IMR-90 (cell line): ENCODE measurements around the gene OR2AK2. TPM values are rescaled to one million over a fixed set of nuclear protein-coding genes. Genes with fewer than 3 reads are reported as not detected.

Source experiments
- ATAC-seq: fragments of 200-7000 bp; cut with Tn5 transposase; 2 replicates; pipeline ENCODE4 v1.9.1; 2020; ENCODE audit warnings: low read depth, mild to moderate bottlenecking, moderate library complexity
- BruUV-seq: library from RNA; stranded (reverse); fragments of 400-500 nt; replicated peaks from 2 replicates; lab custom pipeline; 2021; lab: Mats Ljungman, UMichigan
- CTCF ChIA-PET: fragments of 300-600 bp; formaldehyde crosslinking; extraction: SDS; loops from one replicate; lab custom pipeline; 2021; ENCODE audit warnings: antibody characterized with exemption; lab: Yijun Ruan, JAX
- POLR2A ChIA-PET: fragments of 300-600 bp; sonication (Branson Sonifier 250); formaldehyde crosslinking; loops from one replicate; lab custom pipeline; 2022; ENCODE audit warnings: antibody characterized with exemption; ENCODE audit not compliant: unreplicated experiment; lab: Charles Lee
- DNase-seq: peaks from one replicate; pipeline ENCODE4 v3.0.0; 2013
- H2AFZ ChIP-seq: replicated peaks from 2 replicates; pipeline ENCODE3; 2013; ENCODE audit warnings: low read length, mild to moderate bottlenecking; ENCODE audit not compliant: poor library complexity
- H2AK5ac ChIP-seq: 2 replicates; pipeline ENCODE4 v1.6.1; 2013; ENCODE audit warnings: low read depth, low read length, inconsistent platforms
- H2AK9ac ChIP-seq: replicated peaks from 2 replicates; pipeline ENCODE3; 2013; ENCODE audit warnings: mild to moderate bottlenecking, low read depth, low read length, moderate library complexity; ENCODE audit not compliant: poor library complexity
- H2BK120ac ChIP-seq: 2 replicates; pipeline ENCODE4 v1.6.1; 2013; ENCODE audit warnings: low read depth, low read length, inconsistent platforms
- H2BK15ac ChIP-seq: 3 replicates; pipeline ENCODE4 v1.6.1; 2013; ENCODE audit warnings: low read depth, low read length, inconsistent platforms
- H2BK20ac ChIP-seq: 2 replicates; pipeline ENCODE4 v1.6.1; 2013; ENCODE audit warnings: low read depth, mild to moderate bottlenecking, inconsistent platforms, low read length, moderate library complexity
- H2BK5ac ChIP-seq: 2 replicates; pipeline ENCODE4 v1.6.1; 2013; ENCODE audit warnings: mild to moderate bottlenecking, low read depth, low read length, inconsistent platforms; ENCODE audit not compliant: poor library complexity, severe bottlenecking
- H3K14ac ChIP-seq: replicated peaks from 2 replicates; pipeline ENCODE4 v1.6.1; 2013; ENCODE audit warnings: low read depth, low read length, inconsistent platforms
- H3K18ac ChIP-seq: 2 replicates; pipeline ENCODE4 v1.6.1; 2013; ENCODE audit warnings: low read depth, low read length, control low read depth
- H3K23ac ChIP-seq: 2 replicates; pipeline ENCODE4 v1.6.1; 2013; ENCODE audit warnings: low read depth, low read length, inconsistent platforms
- H3K27ac ChIP-seq: 2 replicates; pipeline ENCODE4 v1.5.1; 2013; ENCODE audit warnings: mild to moderate bottlenecking, control low read depth, low read length; ENCODE audit not compliant: insufficient read depth
- H3K27me3 ChIP-seq: 2 replicates; pipeline ENCODE4 v1.6.1; 2013; ENCODE audit warnings: low read length; ENCODE audit not compliant: control insufficient read depth, insufficient read depth
- H3K36me3 ChIP-seq: 2 replicates; pipeline ENCODE4 v1.6.1; 2013; ENCODE audit warnings: low read length, mixed read lengths; ENCODE audit not compliant: control insufficient read depth, insufficient read depth
- H3K4ac ChIP-seq: 2 replicates; pipeline ENCODE4 v1.6.1; 2013; ENCODE audit warnings: low read depth, low read length, inconsistent platforms
- H3K4me1 ChIP-seq: 2 replicates; pipeline ENCODE4 v1.6.1; 2013; ENCODE audit warnings: low read length, mixed read lengths; ENCODE audit not compliant: control insufficient read depth, insufficient read depth
- H3K4me2 ChIP-seq: 2 replicates; pipeline ENCODE4 v1.6.1; 2013; ENCODE audit warnings: low read depth, mild to moderate bottlenecking, control low read depth, low read length, moderate library complexity
- H3K4me3 ChIP-seq: 2 replicates; pipeline ENCODE4 v1.5.1; 2013; ENCODE audit warnings: low read depth, mild to moderate bottlenecking, control low read depth, low read length, moderate library complexity; ENCODE audit not compliant: insufficient read depth
- H3K56ac ChIP-seq: 2 replicates; pipeline ENCODE4 v1.6.1; 2013; ENCODE audit warnings: low read length, inconsistent platforms; ENCODE audit not compliant: insufficient read depth; ENCODE audit errors: extremely low read depth
- H3K79me1 ChIP-seq, 2 experiments: 2 replicates each; pipeline ENCODE4 v1.6.1; 2013; ENCODE audit warnings: low read length in 2 of 2, inconsistent platforms in 1 of 2, low read depth in 1 of 2
- H3K9ac ChIP-seq: 2 replicates; pipeline ENCODE4 v1.6.1; 2013; ENCODE audit warnings: low read depth, low read length, control low read depth
- H3K9me1 ChIP-seq: 2 replicates; pipeline ENCODE4 v1.6.1; 2013; ENCODE audit warnings: low read length, inconsistent platforms; ENCODE audit not compliant: insufficient read depth
- H3K9me3 ChIP-seq: 2 replicates; pipeline ENCODE4 v1.6.1; 2013; ENCODE audit warnings: low read length; ENCODE audit not compliant: control insufficient read depth, insufficient read depth
- H4K20me1 ChIP-seq: 2 replicates; pipeline ENCODE4 v1.6.1; 2013; ENCODE audit warnings: low read length, inconsistent platforms; ENCODE audit not compliant: insufficient read depth
- H4K5ac ChIP-seq: 2 replicates; pipeline ENCODE4 v1.6.1; 2013; ENCODE audit warnings: mild to moderate bottlenecking, low read depth, low read length, control low read depth
- H4K8ac ChIP-seq, 2 experiments: 2 replicates each; pipeline ENCODE4 v1.6.1; 2013; ENCODE audit warnings: low read depth in 2 of 2, low read length in 2 of 2, control low read depth in 1 of 2, inconsistent platforms in 1 of 2
- H4K91ac ChIP-seq: 2 replicates; pipeline ENCODE4 v1.6.1; 2013; ENCODE audit warnings: low read depth, low read length, inconsistent platforms; ENCODE audit not compliant: insufficient read depth
- BHLHE40 ChIP-seq: fragments of 150-350 bp; IDR thresholded peaks from 2 replicates; pipeline ENCODE4 v1.6.1; 2016; ENCODE audit warnings: mild to moderate bottlenecking, low read depth, low read length
- CEBPB ChIP-seq: IDR thresholded peaks from 2 replicates; pipeline ENCODE4 v1.6.1; 2012; ENCODE audit warnings: low read depth, low read length, improper control_type of control experiment
- CHD1 ChIP-seq: IDR thresholded peaks from 2 replicates; pipeline ENCODE4 v1.6.1; 2012; ENCODE audit warnings: low read depth, low read length, improper control_type of control experiment
- FOS ChIP-seq: fragments of 150-350 bp; IDR thresholded peaks from 2 replicates; pipeline ENCODE4 v1.6.1; 2016; ENCODE audit warnings: low read depth, low read length
- MAFK ChIP-seq: IDR thresholded peaks from 2 replicates; pipeline ENCODE4 v1.6.1; 2012; ENCODE audit warnings: low read depth, low read length, improper control_type of control experiment
- MAZ ChIP-seq: IDR thresholded peaks from 2 replicates; pipeline ENCODE4 v1.6.1; 2012; ENCODE audit warnings: low read depth, mild to moderate bottlenecking, low read length, improper control_type of control experiment, moderate library complexity, borderline replicate concordance
- MXI1 ChIP-seq: IDR thresholded peaks from 2 replicates; pipeline ENCODE4 v1.6.1; 2012; ENCODE audit warnings: low read depth, mild to moderate bottlenecking, low read length, moderate library complexity, borderline replicate concordance
- NFE2L2 ChIP-seq: fragments of 150-350 bp; IDR thresholded peaks from 2 replicates; pipeline ENCODE4 v1.6.1; 2016; ENCODE audit warnings: low read depth, mild to moderate bottlenecking, low read length
- POLR2A ChIP-seq: IDR thresholded peaks from 2 replicates; pipeline ENCODE4 v1.6.1; 2012; ENCODE audit warnings: mild to moderate bottlenecking, low read depth, low read length
- RAD21 ChIP-seq: IDR thresholded peaks from 2 replicates; pipeline ENCODE4 v1.6.1; 2012; ENCODE audit warnings: low read length, improper control_type of control experiment
- RCOR1 ChIP-seq: IDR thresholded peaks from 2 replicates; pipeline ENCODE4 v1.6.1; 2012; ENCODE audit warnings: mild to moderate bottlenecking, low read length, improper control_type of control experiment; ENCODE audit not compliant: insufficient replicate concordance
- RFX5 ChIP-seq: IDR thresholded peaks from 2 replicates; pipeline ENCODE4 v1.8.0; 2012; ENCODE audit warnings: low read depth, mild to moderate bottlenecking, low read length, moderate library complexity
- SMC3 ChIP-seq: fragments of 150-350 bp; IDR thresholded peaks from 2 replicates; pipeline ENCODE4 v1.6.1; 2016; ENCODE audit warnings: low read depth, mild to moderate bottlenecking, antibody characterized with exemption, low read length, moderate library complexity
- WGBS, 2 experiments: methylation state at CpG; one replicate each; pipeline versions ENCODE4 v1.1.5 to v1.1.7; 2013; ENCODE audit warnings: missing lambda C conversion rate in 2 of 2; ENCODE audit not compliant: insufficient read length in 1 of 2; ENCODE audit errors: extremely low coverage in 2 of 2; 5-methylcytosine and 5-hydroxymethylcytosine counted together
- dilution Hi-C: fragments of 300-500 bp; cut with HindIII; formaldehyde crosslinking; loops from one replicate; pipeline ENCODE4 v1.14.3; 2018; ENCODE audit warnings: low sequenced_read_pairs; ENCODE audit not compliant: unreplicated experiment
- in situ Hi-C: fragments of 300-500 bp; cut with MboI; formaldehyde crosslinking; loops from 3 replicates; pipeline ENCODE4 v1.14.3; 2019; ENCODE audit warnings: low sequenced_read_pairs, inconsistent platforms, mixed read lengths
- intact Hi-C: fragments of 100-400 bp; cut with micrococcal nuclease; formaldehyde crosslinking; loops from 2 replicates; pipeline ENCODE4 v1.10.0; 2022
- polyA plus RNA-seq, 3 experiments: library from polyadenylated mRNA; depleted of rRNA; stranded (reverse); fragments of >200 nt; gene quantifications; 2 replicates each; pipeline ENCODE4 v1.2.3, GENCODE V29; 2012; ENCODE audit warnings: low replicate concordance in 1 of 3
- total RNA-seq: library from RNA; depleted of rRNA; stranded (reverse); fragments of >200 nt; gene quantifications from 2 replicates; pipeline ENCODE4 v1.2.3, GENCODE V29; 2012
- TF ChIP-seq, protein P1 (sequence below): fragments of 150-350 bp; IDR thresholded peaks from 2 replicates; pipeline ENCODE4 v1.6.1; 2017; ENCODE audit warnings: mild to moderate bottlenecking, antibody characterized with exemption, low read length, low read depth
- TF ChIP-seq, protein P2 (sequence below): fragments of 150-350 bp; IDR thresholded peaks from 2 replicates; pipeline ENCODE4 v1.6.1; 2016; ENCODE audit warnings: low read depth, mild to moderate bottlenecking, low read length, moderate library complexity, borderline replicate concordance
- TF ChIP-seq, protein P3 (sequence below): conservative IDR thresholded peaks from 2 replicates; pipeline ENCODE4 v1.5.1; 2012; ENCODE audit warnings: mild to moderate bottlenecking, low read depth, low read length, improper control_type of control experiment

OR2AK2 gene
- total and polyA plus RNA-seq, 2 of the 4 experiments (the other 2 are of a cell fraction): not detected

GRCh38 chr1:247962911-247963588 lies 2.0 kb upstream of the OR2AK2 start:
- no peak overlapping the region for H3K14ac ChIP-seq
- H3K23ac ChIP-seq: no peak overlapping the region
- no peak overlapping the region for H2AK9ac ChIP-seq
- H3K4ac ChIP-seq: no peak overlapping the region
- no peaks in the 10 kb centered on the region for H4K20me1 ChIP-seq
- no peaks in the 10 kb centered on the region for H3K27me3 ChIP-seq
- H3K36me3 ChIP-seq: no peaks in the 10 kb centered on the region
- no peak overlapping the region for H3K4me2 ChIP-seq
- dilution Hi-C loops: no loop called here
- POLR2A ChIA-PET: no interaction called here
- H3K79me1 ChIP-seq: no peaks in the 10 kb centered on the region
- no peak overlapping the region for H4K91ac ChIP-seq
- in situ Hi-C loops: no loop called here
- intact Hi-C loops: no loop called here
- H3K4me3 ChIP-seq: no peak overlapping the region
- no peak for DNase-seq
- H4K8ac ChIP-seq: no peak overlapping the region
- no peak overlapping the region for H2BK5ac ChIP-seq
- H2AFZ ChIP-seq: no peak overlapping the region
- no peak overlapping the region for H4K5ac ChIP-seq
- H2BK120ac ChIP-seq: no peak overlapping the region
- CTCF ChIA-PET: no interaction called here
- no peak overlapping the region for H3K56ac ChIP-seq
- no peak overlapping the region for H3K18ac ChIP-seq
- no peak overlapping the region for H2AK5ac ChIP-seq
- 50% methylated on average over 2 of the region's 4 CpGs; no CpG with 5 or more reads in 1 of the 2 experiments for WGBS, 2 experiments
- BruUV-seq: no TSS peak
- TF ChIP-seq, protein P1, sequence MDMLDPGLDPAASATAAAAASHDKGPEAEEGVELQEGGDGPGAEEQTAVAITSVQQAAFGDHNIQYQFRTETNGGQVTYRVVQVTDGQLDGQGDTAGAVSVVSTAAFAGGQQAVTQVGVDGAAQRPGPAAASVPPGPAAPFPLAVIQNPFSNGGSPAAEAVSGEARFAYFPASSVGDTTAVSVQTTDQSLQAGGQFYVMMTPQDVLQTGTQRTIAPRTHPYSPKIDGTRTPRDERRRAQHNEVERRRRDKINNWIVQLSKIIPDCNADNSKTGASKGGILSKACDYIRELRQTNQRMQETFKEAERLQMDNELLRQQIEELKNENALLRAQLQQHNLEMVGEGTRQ: no peak
- TF ChIP-seq RAD21: no peak
- no peak for TF ChIP-seq RCOR1
- TF ChIP-seq RFX5: no peak
- TF ChIP-seq NFE2L2: no peak
- TF ChIP-seq MAZ: no peak
- TF ChIP-seq CHD1: no peak
- TF ChIP-seq POLR2A: no peak
- TF ChIP-seq, protein P2, sequence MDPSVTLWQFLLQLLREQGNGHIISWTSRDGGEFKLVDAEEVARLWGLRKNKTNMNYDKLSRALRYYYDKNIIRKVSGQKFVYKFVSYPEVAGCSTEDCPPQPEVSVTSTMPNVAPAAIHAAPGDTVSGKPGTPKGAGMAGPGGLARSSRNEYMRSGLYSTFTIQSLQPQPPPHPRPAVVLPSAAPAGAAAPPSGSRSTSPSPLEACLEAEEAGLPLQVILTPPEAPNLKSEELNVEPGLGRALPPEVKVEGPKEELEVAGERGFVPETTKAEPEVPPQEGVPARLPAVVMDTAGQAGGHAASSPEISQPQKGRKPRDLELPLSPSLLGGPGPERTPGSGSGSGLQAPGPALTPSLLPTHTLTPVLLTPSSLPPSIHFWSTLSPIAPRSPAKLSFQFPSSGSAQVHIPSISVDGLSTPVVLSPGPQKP: no peak
- no peak for TF ChIP-seq SMC3
- no peak for TF ChIP-seq CEBPB
- no peak for TF ChIP-seq MXI1
- no peak for TF ChIP-seq MAFK
- TF ChIP-seq, protein P3, sequence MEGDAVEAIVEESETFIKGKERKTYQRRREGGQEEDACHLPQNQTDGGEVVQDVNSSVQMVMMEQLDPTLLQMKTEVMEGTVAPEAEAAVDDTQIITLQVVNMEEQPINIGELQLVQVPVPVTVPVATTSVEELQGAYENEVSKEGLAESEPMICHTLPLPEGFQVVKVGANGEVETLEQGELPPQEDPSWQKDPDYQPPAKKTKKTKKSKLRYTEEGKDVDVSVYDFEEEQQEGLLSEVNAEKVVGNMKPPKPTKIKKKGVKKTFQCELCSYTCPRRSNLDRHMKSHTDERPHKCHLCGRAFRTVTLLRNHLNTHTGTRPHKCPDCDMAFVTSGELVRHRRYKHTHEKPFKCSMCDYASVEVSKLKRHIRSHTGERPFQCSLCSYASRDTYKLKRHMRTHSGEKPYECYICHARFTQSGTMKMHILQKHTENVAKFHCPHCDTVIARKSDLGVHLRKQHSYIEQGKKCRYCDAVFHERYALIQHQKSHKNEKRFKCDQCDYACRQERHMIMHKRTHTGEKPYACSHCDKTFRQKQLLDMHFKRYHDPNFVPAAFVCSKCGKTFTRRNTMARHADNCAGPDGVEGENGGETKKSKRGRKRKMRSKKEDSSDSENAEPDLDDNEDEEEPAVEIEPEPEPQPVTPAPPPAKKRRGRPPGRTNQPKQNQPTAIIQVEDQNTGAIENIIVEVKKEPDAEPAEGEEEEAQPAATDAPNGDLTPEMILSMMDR: no peak
- no peak for TF ChIP-seq BHLHE40
- no peak for TF ChIP-seq FOS
- no peak overlapping the region for H2BK15ac ChIP-seq
- no peaks in the 10 kb centered on the region for H3K4me1 ChIP-seq
- ATAC-seq: no peak
- no peaks in the 10 kb centered on the region for H3K9me1 ChIP-seq
- no peak overlapping the region for H3K27ac ChIP-seq
- H3K9ac ChIP-seq: no peak overlapping the region
- H3K9me3 ChIP-seq: peaks cover 10% of the 10 kb centered on the region; the same call in 1 of the 2 replicates
- no peak overlapping the region for H2BK20ac ChIP-seq
